ENCODE data around the gene OSM.
"Not testable (repeated sequence)": the region's sequence is repeated elsewhere in the genome, so short reads cannot be mapped to it uniquely, and the experiment has no call there.

The OSM gene

DNA sequence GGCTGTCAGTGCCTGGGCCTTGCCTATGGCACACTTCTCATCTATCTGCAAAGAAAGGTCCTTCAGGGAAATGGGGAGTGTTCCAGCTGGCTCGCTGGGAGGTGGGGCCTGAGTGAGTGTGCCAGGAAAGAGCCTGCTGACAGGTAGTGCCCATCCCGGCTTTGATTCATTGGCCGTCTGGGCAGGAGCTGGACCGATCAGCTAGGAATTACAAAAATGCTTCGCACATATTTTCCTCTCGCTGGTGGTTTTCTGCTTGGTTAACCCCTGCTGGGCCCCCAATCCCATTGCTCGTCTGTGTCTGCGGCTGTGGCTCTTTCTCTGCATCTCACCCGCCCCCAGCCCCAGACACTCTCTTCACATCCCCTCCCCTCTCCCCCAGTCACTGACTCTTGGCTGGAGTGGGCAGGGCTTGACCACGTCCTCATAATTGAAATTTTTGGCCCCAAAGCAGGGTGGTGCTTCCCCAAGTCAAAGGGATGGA, 30.9 kb downstream of the OSM start:
- CTCF ChIA-PET, result interaction anchor here (1.3 to 1.7 kb wide), 3 partner anchors 27 to 128 kb away, joined by 3 to 5 read pairs (median 4); no protein-coding TSS in a partner anchor
- POLR2A ChIA-PET, result no interaction called here
- no peak for DNase-seq (ENCODE audit: extremely low spot score)
- TF ChIP-seq, protein P1, sequence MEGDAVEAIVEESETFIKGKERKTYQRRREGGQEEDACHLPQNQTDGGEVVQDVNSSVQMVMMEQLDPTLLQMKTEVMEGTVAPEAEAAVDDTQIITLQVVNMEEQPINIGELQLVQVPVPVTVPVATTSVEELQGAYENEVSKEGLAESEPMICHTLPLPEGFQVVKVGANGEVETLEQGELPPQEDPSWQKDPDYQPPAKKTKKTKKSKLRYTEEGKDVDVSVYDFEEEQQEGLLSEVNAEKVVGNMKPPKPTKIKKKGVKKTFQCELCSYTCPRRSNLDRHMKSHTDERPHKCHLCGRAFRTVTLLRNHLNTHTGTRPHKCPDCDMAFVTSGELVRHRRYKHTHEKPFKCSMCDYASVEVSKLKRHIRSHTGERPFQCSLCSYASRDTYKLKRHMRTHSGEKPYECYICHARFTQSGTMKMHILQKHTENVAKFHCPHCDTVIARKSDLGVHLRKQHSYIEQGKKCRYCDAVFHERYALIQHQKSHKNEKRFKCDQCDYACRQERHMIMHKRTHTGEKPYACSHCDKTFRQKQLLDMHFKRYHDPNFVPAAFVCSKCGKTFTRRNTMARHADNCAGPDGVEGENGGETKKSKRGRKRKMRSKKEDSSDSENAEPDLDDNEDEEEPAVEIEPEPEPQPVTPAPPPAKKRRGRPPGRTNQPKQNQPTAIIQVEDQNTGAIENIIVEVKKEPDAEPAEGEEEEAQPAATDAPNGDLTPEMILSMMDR (IDR thresholded peaks at IDR 0.05; ENCODE audit: control extremely low read depth, extremely low read depth, low read depth, missing control alignments), result no peak

DNA sequence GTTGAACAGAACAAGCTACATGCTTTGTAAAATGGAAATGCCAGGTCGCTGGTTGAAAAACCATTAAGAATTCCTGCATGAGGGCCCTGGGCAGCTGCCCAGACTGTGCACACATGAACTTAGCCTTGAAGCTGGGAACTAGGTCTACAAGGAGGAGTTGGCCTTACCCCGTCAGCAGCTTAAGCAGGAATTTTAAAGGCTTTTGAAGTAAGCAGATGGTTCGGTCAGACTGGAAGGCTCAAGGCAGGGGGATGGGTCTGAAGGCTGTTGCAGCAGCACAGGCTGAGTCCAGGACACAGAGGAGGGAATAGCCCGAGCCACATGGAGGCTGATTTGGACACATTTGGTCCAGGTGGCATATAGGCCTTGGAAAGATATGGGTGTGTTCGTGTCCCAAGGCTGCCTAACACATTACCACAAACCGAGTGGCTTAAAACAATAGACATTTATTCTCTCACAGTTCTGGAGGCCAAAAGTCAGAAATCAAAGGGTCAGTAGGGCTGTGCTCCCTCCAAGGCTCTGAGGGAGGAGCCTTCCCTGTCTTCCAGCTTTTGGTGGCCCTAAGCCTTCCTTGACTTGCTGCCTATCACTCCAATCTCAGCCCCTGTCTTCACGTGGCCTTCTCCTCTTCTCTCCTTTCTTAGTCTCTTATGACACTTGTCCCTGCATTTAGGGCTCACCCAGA, 31.7 kb downstream of the OSM start:
- POLR2A ChIA-PET, result no interaction called here
- no peak for DNase-seq (ENCODE audit: extremely low spot score)
- CTCF ChIA-PET, result interaction anchor here (1.3 to 1.7 kb wide), 3 partner anchors 28 to 127 kb away, joined by 3 to 5 read pairs (median 4); no protein-coding TSS in a partner anchor
- TF ChIP-seq, protein P1 (IDR thresholded peaks at IDR 0.05; ENCODE audit: control extremely low read depth, extremely low read depth, low read depth, missing control alignments), result no peak

DNA sequence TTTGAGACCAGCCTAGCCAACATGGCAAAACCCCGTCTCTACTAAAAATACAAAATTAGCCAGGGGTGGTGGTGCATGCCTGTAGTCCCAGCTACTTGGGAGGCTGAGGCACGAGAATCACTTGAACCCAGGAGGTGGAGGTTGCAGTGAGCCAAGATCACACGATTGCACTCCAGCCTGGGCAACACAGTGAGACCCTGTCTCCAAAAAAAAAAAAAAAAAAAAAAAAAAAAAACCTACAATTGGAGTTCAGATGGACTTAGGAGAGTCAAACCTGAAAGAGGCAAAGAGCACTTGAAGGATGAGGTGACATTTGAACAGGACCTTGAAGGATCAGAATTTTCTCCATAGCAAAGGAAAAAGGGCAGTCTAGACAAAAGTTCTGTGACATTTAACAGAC, 32.3 kb downstream of the OSM start:
- CTCF ChIA-PET, result interaction anchor here (1.0 to 1.7 kb wide), 4 partner anchors 29 to 157 kb away, joined by 3 to 4 read pairs (median 3); no protein-coding TSS in a partner anchor

DNA sequence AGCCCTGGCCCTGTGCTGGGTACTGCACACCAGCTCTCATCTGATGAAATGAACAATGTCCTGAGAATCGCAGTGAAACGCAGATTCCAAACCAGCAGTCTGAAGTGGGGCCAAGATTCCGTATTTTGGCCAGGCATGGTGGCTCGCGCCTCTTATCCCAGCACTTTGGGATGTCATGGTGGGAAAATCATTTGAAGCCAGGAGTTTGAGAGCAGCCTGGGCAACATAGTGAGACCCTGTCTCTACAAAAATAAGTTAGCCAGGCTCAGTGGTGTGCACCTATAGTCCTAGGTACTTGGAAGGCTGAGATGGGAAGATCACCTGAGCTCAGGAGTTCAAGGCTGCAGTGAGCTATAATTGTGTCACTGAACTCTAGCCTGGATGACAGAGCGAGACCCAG, 33.1 kb downstream of the OSM start:
- POLR2A ChIA-PET, result no interaction called here

More for the DNA sequence above, 32.3 kb downstream of the OSM start:
- POLR2A ChIA-PET; DNase-seq (ENCODE audit: extremely low spot score): not testable (repeated sequence)

DNA sequence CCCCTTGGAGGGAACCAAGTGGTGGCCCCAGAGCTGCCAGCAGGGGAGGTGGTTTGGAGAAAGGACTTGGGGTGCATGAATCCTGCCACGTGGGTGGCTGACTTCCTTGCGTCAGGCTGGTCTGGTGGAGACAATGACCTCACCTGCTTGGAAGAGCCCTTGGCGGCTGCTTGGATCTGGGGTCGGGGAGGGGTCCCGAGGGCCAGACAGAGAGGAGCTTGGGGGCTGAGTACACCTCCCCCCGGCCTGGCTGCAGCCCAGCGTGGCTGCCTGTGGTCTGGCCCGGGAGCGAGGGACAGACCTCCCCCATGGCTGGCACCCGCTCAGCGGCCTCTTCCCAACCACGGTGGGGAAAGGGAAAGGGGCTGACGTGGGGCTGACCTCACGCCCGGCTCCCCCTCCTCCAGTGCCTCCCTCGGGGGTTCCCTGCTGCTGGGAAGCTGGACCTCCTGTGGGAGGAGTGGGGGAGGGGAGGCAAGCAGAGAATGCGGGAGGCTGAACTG, 33.9 kb downstream of the OSM start:
- TF ChIP-seq, protein P1 (IDR thresholded peaks at IDR 0.05; ENCODE audit: control extremely low read depth, extremely low read depth, low read depth, missing control alignments), result no peak
- DNase-seq (ENCODE audit: extremely low spot score), result no peak
- ChIA-PET CTCF (interaction anchor here (1.5 kb wide), 1 partner anchor 158 kb away, joined by 3 read pairs; no protein-coding TSS in a partner anchor), POLR2A (no interaction called here)

More for the DNA sequence above, 33.1 kb downstream of the OSM start:
- TF ChIP-seq, protein P1 (IDR thresholded peaks at IDR 0.05; ENCODE audit: control extremely low read depth, extremely low read depth, low read depth, missing control alignments), result no peak
- CTCF ChIA-PET, result interaction anchor here (1.0 to 1.5 kb wide), 2 partner anchors 121 to 158 kb away, joined by 3 read pairs; no protein-coding TSS in a partner anchor
- no peak for DNase-seq (ENCODE audit: extremely low spot score)

DNA sequence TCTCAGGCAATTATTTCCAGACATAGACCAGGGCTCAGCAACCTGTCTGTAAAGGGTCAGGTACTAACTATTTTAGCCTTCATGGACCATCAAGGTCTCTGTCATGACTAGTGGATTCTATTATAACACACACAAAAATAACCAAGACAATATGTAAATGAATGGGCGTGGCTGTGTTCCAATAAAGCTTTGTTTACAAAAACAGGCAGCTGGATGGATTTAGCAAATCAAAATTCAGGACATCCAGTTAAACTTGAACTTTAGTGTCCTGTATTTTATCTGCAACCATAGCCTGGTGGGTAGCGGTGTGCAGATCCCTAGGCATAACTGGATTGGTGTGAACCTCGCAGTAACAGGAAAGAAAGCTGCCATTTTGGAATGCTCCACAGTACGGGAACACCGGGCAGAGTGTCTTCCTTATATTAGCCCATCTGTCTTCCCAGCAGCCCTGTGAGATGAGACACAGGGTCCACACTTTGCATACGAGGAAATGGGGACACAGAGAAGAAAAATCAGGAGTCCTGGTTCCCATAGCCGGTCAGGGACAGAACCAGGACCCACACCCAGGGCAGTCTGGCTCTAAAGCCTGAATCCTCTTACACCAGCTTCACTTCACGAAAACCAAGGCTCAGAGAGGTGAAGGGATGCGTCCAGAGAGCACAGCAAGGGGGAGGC, 35.7 kb downstream of the OSM start:
- DNase-seq (ENCODE audit: extremely low spot score), result no peak
- TF ChIP-seq, protein P1 (IDR thresholded peaks at IDR 0.05; ENCODE audit: control extremely low read depth, extremely low read depth, low read depth, missing control alignments), result no peak
- POLR2A ChIA-PET, result no interaction called here
- CTCF ChIA-PET, result interaction anchor here (1.1 to 1.3 kb wide), 2 partner anchors 123 to 262 kb away, joined by 3 to 4 read pairs; no protein-coding TSS in a partner anchor

All from GM10248 (cell line).